Measurements from ENCODE around the gene ADGRL1.
"Not testable (repeated sequence)": the region's sequence is repeated elsewhere in the genome, so short reads cannot be mapped to it uniquely, and the experiment has no call there.

GRCh38 chr19:14188086-14188485 is 17.9 kb downstream of the ADGRL1 start:
- TF ChIP-seq POLR2AphosphoS5, CTCF, POLR2A (IDR thresholded peaks at IDR 0.05): not testable (repeated sequence)

Data from breast epithelium (tissue), 3 donors.